ENCODE results near the gene KCNMB1.
"Not testable (repeated sequence)": the region's sequence is repeated elsewhere in the genome, so short reads cannot be mapped to it uniquely, and the experiment has no call there.

Gene KCNMB1

DNA sequence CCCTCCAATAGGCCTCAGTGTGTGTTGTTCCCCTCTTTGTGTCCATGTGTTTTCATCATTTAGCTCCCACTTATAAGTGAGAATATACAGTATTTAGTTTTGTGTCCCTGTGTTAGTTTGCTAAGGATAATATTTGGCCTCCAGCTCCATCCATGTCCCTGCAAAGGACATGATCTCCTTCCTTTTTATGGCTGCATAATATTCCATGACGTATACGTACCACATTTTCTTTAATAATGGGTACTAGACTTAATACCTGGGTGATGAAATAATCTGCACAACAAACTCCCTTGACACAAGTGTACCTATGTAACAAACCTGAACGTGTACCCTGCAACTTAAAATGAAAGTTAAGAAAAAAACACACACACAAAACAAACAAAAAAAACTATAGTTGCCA lies 12.6 kb downstream of the KCNMB1 start:
- DNase-seq (ENCODE audit: low spot score): not testable (repeated sequence)

DNA sequence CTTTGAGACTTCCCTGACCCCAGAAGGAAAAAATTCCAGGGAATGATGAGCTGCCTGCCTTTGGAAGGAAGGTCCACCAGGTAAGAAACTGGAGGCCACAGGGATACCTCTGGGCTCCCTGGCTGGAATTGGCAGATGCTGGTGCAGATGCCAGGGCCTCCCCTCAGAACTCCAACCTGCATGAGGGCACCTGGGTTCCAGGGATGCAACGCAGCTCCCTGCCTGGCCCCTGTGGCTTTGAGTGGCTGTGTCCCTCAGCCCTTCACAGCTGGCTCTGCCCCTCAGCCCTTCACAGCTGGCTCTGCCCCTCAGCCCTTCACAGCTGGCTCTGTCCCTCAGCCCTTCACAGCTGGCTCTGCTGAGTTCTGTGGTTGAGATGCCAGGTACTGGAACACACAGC lies 13.9 kb downstream of the KCNMB1 start:
- no peak for DNase-seq (ENCODE audit: low spot score)

DNA sequence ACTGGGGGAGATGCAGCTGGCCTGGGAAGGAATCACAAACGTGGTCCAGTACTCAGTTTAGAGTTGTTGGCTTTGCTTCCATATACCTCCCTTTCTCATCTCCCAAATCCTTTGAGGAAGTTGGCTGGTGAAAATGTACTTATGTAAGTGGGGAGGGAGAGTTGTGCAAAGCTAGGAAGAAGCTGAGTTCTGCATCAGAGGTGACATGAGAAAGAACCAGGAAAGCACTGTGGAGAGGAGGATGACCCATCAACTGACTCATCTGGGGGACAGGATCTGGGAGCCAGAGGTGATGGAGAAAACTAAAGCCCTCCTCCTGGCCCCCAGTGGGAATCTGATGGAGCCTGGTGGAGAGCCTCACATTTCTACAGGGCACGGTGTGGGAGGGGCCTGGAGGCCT lies 16.2 kb downstream of the KCNMB1 start:
- no peak for DNase-seq (ENCODE audit: low spot score)

DNA sequence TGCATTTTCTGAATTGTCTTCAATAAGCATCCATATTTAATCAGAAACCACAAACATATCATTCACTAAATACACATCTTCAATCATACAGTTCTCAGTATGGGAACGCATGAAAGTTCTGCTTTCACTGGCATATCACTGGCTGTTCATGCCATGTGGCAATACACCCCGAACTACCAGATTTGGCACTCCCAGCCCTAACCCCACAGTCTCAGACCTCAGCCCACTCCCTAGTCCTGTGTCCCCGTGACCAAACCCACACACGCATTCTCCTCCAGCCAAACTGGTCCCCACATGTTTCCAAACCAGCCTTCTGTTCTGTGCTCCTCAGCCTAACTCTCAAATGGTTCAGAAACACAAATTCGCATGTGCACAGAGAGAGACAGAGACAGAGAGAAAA lies 20.6 kb downstream of the KCNMB1 start:
- no peak for DNase-seq (ENCODE audit: low spot score)

DNA sequence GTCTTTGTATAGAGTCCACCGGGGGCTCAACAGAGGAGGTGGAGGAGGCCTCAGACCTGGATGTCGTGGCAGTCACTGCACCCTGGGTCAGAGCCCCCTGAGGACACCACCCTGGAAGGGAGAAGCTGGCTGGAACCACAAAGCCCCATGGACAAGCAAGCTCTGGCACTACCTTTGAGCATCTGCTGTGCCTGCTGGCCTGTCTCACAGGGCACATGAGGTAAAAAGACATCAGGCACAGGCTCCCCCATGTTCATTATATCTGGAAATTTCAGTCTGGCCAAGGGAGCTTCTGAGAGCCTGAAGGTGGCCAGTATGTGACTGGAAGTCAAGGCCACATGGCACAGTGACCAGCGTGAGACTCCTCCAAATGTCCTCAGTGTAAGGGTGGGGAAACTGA lies 22.9 kb downstream of the KCNMB1 start:
- no peak for DNase-seq (ENCODE audit: low spot score)

DNA sequence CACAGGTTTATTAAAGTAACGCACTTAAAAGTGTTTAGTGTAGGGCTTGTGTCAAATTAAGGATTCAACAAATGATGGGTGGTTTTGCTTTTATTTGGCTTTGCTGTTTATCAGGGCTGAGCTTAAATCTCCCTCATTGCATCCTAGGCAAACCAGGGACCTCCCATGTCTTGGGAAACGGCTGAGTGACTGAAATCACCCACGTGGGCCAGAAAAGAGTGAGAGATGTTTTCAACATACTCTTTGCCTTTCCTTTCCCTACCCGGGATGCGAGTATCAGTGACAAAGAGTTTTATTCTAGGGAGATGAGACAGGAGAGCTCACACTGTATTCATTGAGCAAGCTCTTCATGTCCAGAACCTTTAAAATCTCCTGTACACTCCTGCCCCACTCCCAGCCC lies 23.3 kb downstream of the KCNMB1 start:
- no peak for DNase-seq (ENCODE audit: low spot score)

DNA sequence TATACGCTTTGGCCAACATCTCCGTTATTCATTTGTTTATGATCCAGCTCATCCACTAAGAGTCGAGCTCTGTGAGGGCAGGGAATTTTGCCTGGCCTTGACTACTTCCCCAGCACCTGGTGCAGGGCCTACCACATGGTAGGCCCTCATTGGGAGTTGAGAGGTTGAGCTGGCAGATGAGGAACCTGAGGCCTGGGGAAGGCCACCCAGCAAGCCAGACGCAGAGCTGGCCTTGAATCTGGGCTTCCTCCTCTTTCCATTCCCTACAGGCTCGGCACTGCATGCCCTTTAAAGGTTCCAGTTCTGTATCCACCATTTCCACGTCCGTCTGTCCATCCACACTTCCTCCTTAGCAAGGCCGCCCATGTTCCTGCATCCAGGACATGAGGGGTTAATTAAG lies 24.2 kb downstream of the KCNMB1 start:
- no peak for DNase-seq (ENCODE audit: low spot score)

DNA sequence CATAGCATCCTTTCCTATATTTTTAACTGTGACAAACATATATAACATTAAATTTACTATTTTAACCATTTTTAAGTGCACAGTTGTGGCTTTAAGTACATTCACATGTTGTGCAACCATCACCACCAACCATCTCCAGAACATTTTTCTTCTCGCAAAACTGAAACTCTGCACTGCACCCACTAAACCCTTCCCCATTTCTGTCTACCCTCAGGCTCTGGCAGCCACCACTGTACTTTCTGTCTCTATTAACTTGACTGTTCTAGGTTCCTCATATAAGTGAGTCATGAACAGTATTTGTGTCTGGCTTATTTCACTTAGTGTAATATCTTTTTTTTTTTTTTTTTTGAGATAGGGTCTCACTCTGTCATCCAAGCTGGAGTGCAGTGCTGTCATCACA lies 25.5 kb downstream of the KCNMB1 start:
- DNase-seq (ENCODE audit: low spot score): no peak

DNA sequence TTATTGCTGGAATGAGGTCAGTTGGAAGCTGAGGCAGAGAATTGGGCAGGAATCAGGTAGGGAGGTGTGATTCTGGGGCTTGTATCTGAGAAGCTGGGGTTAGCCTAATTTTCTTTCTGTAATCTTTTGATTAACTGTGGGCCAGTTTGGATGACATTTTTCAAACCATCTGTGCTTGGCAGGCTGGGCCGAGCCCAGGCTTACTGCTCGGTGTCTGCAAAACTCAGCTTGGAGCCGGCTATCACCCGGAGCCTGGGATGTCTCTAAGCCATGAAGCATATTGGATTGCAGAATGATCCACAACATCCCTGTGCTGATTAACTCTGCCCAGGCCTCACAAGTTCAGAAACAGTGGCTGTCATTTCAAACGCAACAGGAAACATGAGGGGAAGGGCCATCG lies 26.5 kb downstream of the KCNMB1 start:
- no peak for DNase-seq (ENCODE audit: low spot score)

DNA sequence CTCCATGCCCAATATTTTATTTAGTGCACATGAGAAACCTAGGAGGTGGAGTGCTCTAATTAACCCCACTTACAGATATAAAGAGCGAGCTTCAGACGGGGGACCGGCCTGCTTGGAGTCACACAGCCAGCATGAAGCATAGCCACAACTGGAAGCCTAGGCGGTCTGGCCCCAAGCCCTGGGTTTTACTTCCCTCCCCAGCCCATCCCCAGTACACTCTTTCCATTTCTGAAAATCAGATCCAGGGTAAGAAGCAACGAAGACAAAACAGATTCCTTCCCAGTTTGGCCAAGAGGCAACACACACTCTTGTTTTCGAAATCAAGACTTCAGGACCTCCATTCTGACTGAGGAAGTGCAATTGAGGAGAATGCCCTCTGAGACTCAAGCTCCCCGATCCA lies 27.1 kb downstream of the KCNMB1 start:
- no peak for DNase-seq (ENCODE audit: low spot score)

DNA sequence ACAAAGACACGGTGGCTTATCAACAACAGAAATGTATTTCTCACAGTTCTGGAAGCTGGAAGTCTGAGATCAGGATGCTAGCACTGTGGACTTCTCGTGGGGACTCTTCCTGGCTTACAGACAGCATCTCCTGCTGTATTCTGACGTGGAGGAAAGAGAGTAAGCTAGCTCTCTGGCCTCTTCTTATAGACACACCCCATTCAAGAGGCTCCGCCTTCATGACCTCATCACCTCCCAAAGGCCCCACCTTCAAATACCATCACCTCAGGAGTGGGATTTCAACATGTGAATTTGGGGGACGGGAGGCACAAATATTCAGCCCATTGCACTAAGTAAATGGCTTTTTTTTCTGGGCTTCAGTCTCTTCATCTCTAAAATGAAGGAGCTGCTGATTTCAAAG lies 27.6 kb downstream of the KCNMB1 start:
- DNase-seq (ENCODE audit: low spot score): no peak

DNA sequence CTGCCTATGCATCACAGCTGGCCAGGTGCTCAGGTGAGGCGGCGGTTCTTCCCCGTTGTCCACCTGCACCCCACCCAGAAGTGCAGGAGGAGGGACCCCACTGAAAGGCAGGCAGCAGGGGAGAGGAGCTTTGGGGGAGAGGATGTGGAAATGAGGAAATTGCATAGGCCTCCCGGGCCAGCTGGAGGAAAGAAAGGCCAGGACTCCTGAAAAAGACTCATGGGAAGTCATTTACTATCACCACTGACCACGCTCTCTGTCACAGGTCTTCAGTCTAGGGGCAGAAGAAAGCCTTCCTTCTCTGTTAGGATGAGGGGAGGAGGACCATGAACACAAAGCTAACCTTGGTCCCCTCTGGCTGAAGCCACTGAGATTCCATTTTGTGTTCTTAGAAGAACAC lies 28.1 kb downstream of the KCNMB1 start:
- DNase-seq (ENCODE audit: low spot score): no peak

DNA sequence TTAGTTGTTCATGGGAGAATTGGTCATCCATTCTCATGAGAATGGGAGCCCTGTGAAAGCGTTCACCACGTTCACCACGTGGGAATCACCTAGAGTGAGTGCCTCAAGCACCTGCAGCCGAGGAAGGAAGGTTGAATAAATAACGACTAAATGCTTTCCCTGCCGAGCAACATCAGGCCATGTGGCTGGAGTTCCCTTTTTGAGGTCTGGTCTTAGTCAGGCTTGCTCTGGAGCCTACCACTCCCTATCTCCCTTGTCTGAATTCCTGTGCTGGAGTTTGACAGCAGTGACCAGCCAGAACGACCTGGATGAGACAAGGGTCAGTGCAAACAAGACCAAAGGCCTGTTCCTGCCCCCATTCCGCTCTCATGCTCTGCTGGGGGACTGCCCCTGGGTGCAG lies 28.5 kb downstream of the KCNMB1 start:
- DNase-seq (ENCODE audit: low spot score): no peak

DNA sequence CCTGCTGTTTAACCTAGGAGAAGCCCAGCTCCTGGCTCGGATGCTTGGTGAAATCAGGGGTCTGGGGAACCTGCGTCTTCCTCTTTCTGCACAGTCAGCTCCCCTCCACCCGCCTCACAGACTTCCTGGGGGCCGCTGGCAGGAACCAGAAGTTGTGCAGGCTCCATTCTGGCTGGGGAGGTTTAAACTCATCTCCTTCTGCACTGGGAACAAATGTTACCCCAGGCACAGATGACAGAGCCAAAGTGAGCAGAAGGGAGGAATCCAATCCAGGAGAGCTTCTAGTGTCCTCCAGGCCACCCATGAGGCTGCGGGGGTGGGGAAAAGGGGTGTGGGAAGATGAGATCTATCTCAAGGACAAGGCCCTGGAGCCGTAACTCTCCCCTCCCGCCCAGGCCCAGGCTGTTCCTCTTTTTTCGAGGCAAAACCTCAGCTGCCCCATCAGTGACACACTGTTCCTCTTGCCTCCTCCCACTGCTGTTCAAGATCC lies 31.2 kb downstream of the KCNMB1 start:
- no peak for DNase-seq (ENCODE audit: low spot score)

DNA sequence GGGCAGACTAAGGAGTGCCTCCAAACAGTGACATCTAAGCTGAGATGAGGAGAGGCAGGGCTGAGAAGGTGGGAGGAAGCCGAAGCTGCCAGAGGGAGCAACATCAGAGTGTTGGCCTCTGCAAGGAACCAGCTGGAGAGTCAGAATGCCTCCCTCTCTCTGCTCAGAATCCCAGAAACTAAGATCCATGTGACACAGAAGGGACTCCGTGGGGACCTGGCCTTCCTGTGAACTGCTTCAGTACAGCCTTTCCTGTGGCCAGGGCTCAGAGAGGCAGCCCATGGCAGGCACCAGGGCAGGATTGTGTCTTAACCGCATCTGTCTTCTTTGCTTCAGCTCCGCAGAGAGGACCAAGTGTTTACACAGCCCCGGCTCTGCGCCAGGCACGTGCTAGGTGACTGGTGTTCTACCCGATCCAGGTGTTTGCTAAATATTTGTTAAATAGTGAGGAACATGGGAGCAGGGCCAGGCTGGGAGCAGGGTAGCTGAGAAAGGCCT lies 33.5 kb downstream of the KCNMB1 start:
- no peak for DNase-seq (ENCODE audit: low spot score)

DNA sequence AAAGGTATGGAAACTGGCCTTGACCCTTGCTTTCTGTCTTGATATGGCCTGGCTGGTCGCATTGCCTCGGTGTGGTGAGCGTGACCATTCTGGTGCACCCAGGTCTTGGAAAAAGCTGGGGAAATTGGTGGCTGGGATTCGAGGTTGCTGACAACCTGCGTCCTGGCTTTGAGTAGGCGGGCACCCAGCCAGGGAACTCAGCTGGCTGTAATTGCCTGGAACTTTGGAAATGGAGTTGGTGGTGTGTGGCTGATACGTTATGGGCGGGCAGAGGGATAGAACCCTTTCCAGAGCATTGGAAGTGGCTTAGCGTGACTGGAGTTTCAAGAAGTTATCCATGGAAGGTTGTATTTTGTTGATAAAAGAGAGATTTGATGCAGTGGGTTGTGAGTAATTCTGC lies 35.2 kb downstream of the KCNMB1 start:
- no peak for DNase-seq (ENCODE audit: low spot score)

DNA sequence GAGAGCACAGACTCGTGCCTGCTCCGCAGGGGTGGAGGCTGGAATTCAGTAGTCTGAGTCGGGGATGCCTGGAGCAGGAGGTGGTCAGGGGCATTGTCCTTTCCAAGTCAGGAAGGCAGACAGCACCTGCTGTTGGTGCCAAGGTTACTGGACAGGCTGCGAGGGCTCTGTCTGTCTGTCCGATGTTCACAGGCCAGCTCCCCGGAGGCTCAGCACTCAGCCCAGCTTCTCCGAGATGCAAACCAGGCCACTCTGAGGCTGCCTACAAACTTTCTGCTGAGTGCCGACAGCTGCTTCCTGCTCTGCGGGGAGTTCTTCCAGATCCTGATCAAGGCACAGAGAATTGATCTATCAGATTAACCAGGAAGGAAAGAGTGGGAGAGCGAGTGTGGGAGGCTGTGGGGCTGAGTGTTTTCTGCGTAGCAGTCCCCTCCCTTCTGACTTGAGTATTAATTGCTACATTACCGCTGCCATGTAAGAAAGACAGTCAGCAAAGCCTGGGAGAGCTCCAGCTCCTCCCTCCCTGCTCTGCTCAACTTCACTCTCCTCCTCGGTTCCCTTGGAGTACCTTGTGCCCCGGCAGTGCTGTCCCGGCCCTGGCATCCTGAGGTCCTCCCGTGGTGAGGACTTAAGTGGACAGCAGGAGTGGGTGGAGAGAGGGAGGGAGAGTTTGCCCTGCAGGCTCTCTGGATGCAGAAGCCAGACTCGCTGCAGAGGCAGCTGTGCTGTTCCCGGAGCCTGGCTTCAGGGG lies 36.0 kb downstream of the KCNMB1 start:
- no peak for DNase-seq (ENCODE audit: low spot score)

DNA sequence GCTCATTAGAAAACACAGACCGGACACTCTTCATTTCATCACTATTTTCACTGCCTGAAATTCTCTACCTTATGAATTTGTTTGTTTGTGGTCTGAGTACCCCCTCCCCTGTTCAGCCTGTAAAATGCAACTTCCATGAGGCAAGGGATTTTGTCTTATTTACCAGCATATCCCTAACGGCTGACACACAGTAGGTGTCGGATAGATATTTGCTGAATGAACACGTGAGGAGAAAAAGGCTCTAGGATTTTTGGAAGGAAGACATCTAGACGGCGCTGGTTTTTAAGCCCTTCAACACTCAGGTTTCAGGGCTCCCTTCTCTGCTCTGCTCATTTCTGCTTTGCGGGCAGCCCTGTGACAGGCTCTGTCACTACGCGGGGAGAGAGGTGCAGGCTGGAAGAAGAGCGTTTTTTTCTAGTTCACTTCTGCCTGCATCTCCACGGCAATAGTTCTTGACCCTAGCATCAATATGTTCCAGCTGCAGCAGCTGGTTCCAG lies 41.0 kb downstream of the KCNMB1 start:
- DNase-seq (ENCODE audit: low spot score): no peak

DNA sequence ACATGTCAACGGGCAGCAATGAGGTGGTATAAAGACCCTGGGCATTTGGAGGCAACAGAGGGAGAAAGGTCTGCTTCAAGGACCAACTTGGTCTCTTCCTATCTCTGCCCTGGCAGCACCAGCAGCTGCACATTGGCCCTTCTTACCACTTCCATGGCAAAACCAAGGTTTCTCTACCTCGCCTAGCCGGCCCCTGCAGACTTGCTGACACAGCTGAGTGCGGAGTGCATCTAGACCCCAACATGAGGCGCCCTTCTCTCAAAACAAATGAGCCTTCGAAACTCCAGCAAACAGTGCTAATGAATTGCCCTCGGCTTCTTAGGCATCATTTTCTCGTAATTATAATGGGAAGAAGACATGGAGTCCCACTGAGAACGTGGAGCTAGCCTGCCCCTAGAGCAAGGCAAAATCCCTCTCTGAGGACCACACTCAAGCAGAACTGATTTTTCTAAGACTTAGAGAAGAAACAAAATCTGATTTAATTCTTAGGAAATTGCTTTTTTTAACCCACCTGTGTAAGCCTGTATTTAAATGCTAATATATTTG lies 42.1 kb downstream of the KCNMB1 start:
- DNase-seq (ENCODE audit: low spot score): no peak

DNA sequence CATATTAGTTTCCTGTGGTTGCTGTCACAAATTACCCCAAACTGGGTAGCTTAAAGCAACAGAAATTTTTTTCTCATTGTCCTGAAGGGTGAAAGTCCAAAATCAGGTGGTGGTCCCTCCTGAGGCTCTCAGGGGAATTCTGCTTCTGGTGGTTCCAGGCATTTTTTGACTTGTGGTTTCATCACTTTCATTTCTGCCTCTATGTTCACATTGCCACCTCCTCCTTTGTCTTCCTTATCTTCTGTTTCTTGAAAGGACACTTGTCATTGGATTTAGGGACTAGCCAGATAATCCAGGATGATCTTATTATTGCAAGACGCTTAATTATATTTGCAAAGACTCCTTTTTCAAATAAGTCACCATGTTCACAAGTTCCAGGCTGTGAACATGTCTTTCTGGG lies 43.2 kb downstream of the KCNMB1 start:
- no peak for DNase-seq (ENCODE audit: low spot score)

DNA sequence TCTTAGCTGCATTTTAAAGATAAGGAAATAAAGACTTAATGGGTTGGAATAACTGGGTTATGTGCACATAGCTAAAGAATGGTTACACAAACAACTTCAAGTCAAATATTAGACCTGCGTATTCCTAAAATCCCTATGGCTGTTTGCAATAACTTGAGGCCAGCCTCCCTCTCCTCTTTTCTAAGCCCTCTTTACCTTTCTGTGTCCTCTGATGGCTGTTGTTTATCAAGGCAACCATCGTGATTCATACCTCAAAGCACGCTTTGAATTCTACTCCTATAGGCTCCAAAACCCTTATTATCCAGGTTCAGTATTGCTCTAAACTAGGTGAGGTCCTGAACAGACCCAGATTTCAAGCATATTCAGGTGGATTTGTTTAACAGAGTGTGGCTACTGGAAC lies 46.0 kb downstream of the KCNMB1 start:
- no peak for DNase-seq (ENCODE audit: low spot score)

DNA sequence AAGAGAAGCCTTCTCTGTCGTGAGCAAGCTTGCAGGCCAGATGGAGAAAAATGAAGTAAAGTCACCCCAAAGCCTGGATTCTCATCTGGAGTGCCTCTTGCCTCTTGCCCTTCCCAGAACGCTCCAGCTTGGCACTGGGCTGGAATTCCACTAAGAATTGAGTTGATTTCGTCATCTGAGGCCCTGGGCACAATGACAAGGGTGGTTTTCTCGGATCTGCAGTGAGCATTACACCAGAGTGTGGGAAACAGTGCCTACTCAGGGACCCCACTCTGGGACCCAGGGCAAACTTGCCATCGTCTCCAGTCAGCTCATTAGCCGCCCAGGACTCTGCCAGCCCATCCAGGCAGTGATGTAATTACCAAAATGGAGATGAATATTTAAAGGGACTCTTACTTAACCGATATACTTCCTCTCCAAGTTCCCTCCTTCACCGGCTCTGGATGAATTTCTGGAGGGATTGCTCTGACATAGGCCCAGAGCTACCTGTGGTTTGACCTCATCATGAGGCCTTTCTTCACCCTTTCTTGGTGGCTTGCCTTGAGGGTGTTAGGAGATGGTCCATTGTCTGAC lies 46.9 kb downstream of the KCNMB1 start:
- DNase-seq (ENCODE audit: low spot score): no peak

DNA sequence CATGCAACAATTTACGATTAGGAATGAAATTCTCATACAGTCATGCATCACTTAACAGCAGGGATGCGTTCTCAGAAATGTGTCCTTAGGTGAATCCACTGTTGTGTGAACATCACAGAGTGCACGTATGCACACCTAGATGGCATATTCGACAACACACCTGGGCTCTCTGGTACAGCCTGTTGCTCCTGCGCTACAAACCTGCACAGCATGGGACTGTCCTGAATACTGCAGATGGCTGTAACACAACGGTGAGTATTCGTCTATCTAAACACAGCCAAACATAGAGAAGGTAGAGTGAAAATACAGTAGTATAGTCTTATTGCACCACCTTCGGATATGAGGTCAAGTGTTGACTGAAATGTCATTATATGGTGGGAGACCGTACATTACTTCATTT lies 47.6 kb downstream of the KCNMB1 start:
- no peak for DNase-seq (ENCODE audit: low spot score)

All from GM03348 (cell line).